Measurements from ENCODE around the gene QARS1. TPM values are rescaled to one million over a fixed set of nuclear protein-coding genes. Genes with fewer than 3 reads are reported as not detected.
A peak's percentile ranks its signal among the peaks of the same experiment; 100 is the strongest.

QARS1 gene
- total RNA-seq: 138 and 232 TPM in 2 replicates

- DNase-seq (ENCODE audit: low read depth): peak; percentile 83
- no peak for FAIRE-seq
- Histone ChIP-seq H3K36me3 (ENCODE audit: control insufficient read depth, insufficient read depth, low read length) (peaks cover 26% of the 10 kb centered on the region), H3K4me3 (ENCODE audit: low read depth, low read length) (peak within 1 kb of the TSS; percentile 71), H3K27me3 (ENCODE audit: control insufficient read depth, insufficient read depth, low read length) (no peaks in the 10 kb centered on the region)
- TF ChIP-seq, protein P1, sequence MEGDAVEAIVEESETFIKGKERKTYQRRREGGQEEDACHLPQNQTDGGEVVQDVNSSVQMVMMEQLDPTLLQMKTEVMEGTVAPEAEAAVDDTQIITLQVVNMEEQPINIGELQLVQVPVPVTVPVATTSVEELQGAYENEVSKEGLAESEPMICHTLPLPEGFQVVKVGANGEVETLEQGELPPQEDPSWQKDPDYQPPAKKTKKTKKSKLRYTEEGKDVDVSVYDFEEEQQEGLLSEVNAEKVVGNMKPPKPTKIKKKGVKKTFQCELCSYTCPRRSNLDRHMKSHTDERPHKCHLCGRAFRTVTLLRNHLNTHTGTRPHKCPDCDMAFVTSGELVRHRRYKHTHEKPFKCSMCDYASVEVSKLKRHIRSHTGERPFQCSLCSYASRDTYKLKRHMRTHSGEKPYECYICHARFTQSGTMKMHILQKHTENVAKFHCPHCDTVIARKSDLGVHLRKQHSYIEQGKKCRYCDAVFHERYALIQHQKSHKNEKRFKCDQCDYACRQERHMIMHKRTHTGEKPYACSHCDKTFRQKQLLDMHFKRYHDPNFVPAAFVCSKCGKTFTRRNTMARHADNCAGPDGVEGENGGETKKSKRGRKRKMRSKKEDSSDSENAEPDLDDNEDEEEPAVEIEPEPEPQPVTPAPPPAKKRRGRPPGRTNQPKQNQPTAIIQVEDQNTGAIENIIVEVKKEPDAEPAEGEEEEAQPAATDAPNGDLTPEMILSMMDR (IDR thresholded peaks at IDR 0.05; ENCODE audit: insufficient read depth, low read length, severe bottlenecking): no peak
Measured at GRCh38 chr3:49104427-49105291, at the start of gene QARS1. Gene QARS1, minus strand, starts transcription at chr3:49104757. Its CDS starts 24 bp downstream, at chr3:49104733.

DNA sequence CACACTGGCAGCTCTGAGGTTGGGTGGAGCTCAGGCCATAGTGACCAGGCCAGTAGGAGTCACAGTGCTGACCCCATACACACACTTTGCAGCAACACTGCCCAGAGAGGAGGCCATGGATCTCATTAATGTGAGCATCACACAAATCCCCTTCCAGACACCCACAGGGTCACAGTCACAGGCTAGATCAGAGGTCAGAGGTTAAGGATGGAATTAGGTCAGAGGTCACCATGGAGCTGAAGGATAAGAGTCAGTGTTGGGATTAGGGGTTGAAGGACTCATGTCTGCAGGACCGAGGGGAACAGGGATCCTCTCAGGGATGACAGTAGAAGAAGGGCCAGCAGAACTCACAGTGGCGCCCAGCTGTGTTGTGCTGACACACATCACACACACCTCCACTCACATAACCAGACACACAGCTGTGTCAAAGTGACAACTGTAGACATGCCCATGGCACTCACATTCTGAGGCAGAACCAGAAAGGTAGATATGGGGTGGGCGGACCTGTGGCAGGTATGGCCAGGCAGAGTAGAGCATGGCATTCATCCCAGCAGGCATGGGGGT, 48.9 kb upstream of the QARS1 start:
- no peaks in the 10 kb centered on the region for H3K36me3 ChIP-seq (ENCODE audit: control insufficient read depth, insufficient read depth, low read length)
- TF ChIP-seq, protein P1 (IDR thresholded peaks at IDR 0.05; ENCODE audit: insufficient read depth, low read length, severe bottlenecking): no peak
- FAIRE-seq (peak; percentile 40), DNase-seq (ENCODE audit: low read depth) (no peak)
- no peaks in the 10 kb centered on the region for H3K27me3 ChIP-seq (ENCODE audit: control insufficient read depth, insufficient read depth, low read length)
- H3K4me3 ChIP-seq (ENCODE audit: low read depth, low read length): no peak overlapping the region

- FAIRE-seq (no peak), DNase-seq (ENCODE audit: low read depth) (no peak)
- H3K36me3 ChIP-seq (ENCODE audit: control insufficient read depth, insufficient read depth, low read length): no peaks in the 10 kb centered on the region
- no peak overlapping the region for H3K4me3 ChIP-seq (ENCODE audit: low read depth, low read length)
- no peaks in the 10 kb centered on the region for H3K27me3 ChIP-seq (ENCODE audit: control insufficient read depth, insufficient read depth, low read length)
- TF ChIP-seq, protein P1 (IDR thresholded peaks at IDR 0.05; ENCODE audit: insufficient read depth, low read length, severe bottlenecking): no peak
Measured at GRCh38 chr3:49151610-49152009, 47.1 kb upstream of the QARS1 start.

- Histone ChIP-seq H3K4me3 (ENCODE audit: low read depth, low read length) (no peak overlapping the region), H3K27me3 (ENCODE audit: control insufficient read depth, insufficient read depth, low read length) (no peaks in the 10 kb centered on the region), H3K36me3 (ENCODE audit: control insufficient read depth, insufficient read depth, low read length) (no peaks in the 10 kb centered on the region)
- DNase-seq (ENCODE audit: low read depth) (no peak), FAIRE-seq (no peak)
- TF ChIP-seq, protein P1 (IDR thresholded peaks at IDR 0.05; ENCODE audit: insufficient read depth, low read length, severe bottlenecking): no peak
Measured at GRCh38 chr3:49148159-49148558, 43.6 kb upstream of the QARS1 start.

- no peak for DNase-seq (ENCODE audit: low read depth)
- H3K36me3 ChIP-seq (ENCODE audit: control insufficient read depth, insufficient read depth, low read length): no peaks in the 10 kb centered on the region
- H3K27me3 ChIP-seq (ENCODE audit: control insufficient read depth, insufficient read depth, low read length): no peaks in the 10 kb centered on the region
- no peak overlapping the region for H3K4me3 ChIP-seq (ENCODE audit: low read depth, low read length)
- TF ChIP-seq, protein P1 (IDR thresholded peaks at IDR 0.05; ENCODE audit: insufficient read depth, low read length, severe bottlenecking): no peak
- FAIRE-seq: no peak
Measured at GRCh38 chr3:49140080-49140479, 35.5 kb upstream of the QARS1 start.

All from bronchial epithelial cell (primary cell).